Activated CD8-positive, alpha-beta memory T cell treated with anti-CD3 and anti-CD28 coated beads, Interleukin-2, amount 50 U/mL, for 24 hours (primary cell): ENCODE measurements around the gene PIK3R2.
"Not testable (repeated sequence)": the region's sequence is repeated elsewhere in the genome, so short reads cannot be mapped to it uniquely, and the experiment has no call there.

Source experiments
- DNase-seq: peaks from one replicate; pipeline ENCODE4 v3.0.0-alpha.2; 2020; ENCODE audit errors: extremely low read depth

The PIK3R2 gene

DNA sequence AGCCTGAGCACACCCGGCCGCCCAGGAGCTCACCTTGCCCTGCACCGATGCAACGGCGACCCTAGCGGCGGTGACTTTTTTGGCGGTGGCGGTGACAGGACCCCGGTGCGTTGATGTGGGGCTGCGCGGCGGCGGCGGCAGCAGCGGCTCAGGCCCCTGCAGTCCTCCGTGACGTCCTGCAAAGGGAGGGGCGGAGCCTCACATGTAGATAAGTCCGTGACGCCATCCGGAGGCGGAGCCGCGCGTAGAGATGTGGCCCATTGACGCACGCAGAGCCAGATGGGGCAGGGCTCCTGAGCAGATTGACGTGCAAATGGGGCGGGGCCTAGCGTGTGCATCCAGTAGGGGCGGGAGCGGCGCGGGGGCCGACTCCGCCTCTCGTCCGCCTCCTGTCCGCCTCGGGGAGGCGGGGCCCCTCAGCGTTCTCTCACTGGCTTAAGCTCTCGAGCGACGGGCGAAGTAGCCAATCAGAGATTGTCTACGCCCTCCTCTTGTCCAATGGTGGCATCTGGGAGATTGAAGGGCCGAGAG lies 51.0 kb downstream of the PIK3R2 start, which contains the start of gene RAB3A:
TSS of gene RAB3A (minus strand) at position 180 of the 531 bp plus-strand sequence. CDS start 1,302 bp downstream, outside the sequence.
- peak; percentile 100 for DNase-seq

DNA sequence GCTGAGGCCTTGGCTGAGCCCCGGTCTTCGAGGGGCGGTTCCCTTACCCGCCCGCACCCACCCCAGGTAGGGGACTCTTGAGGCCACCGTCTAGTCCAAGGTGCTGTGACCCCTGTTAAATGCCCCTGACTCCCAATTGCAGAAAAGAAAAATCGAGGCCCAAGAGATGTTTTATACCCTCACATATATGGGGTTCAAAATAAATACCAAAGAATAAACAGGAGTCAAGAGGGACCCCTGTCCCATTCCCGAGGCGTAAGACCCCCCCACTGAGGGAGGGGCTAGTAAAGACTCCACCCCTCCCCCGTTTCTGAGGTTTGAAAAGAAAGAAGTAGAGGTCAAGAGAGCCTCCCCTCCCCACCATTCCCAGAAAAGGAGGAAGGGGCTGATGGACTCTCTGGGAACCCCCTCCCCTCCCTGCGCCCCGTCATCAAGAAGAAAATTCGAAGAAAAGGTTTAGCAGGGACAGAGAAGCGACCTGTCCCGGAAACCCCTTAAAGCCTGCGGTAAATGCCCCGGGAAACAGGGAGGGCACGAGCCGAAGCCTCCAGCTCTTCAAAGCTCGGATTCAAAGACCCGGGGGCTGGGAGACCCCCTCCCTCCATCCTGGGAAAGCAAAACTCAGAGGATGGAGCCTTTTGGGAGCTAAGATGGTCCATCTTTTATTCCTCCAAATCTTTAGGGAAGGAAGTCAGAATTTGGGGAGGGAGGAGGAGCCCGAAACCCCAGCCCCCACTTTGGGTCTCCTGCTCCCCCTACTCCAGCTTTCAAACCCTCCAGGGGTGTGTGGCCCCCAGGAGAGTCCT lies 51.6 kb downstream of the PIK3R2 start:
- no peak for DNase-seq

DNA sequence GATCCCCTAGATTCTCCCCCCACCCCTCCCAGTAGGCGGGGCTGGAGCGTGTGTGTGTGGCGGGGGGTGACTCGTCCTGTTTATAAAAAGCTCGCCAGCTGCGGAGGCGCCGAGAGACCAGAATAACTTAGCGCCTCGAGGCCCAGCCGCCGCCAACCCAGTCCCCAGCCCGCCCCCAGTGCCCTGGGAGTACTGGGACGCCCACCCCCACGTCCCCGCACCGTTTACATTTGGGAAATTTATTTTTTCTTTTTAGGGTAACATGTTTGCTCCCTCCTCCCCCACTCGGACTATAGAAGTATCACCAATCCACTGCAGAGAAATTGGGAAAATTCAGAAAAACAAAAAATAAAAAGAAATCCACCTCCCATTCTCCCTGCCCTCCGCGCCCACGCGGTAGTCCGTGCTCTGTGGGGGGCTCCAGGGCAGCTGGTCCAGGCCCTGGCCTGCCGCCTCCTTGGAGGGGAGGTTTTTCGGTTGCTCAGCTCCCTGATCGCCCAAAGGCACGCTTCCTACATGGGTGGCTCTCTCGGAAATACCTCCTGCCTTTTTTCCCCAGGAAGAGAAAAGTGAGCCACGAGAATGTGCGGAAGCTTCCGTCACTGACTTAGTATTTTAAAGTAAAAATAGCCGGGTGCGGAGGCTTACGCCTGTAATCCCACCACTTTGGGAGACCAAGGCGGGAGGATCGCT lies 52.4 kb downstream of the PIK3R2 start:
- DNase-seq, result no peak

DNA sequence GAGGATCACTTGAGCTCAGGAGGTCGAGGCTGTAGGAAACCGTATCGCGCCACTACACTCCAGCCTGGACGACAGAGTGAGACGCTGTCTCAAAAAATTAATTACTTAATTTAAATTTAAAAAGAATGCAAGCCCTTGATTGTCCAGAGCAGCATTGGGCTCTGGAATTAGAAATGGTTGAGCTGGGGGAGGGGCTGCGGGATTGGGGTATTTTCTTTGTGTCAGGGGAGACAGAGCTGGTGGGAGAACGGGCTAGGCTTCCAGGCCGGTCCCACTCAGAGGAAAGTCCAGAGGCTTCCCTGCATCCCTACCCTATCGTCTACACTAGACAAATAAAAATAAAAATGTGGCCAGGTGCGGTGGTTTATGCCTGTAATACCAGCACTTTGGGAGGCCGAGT lies 53.1 kb downstream of the PIK3R2 start:
- DNase-seq, result no peak

DNA sequence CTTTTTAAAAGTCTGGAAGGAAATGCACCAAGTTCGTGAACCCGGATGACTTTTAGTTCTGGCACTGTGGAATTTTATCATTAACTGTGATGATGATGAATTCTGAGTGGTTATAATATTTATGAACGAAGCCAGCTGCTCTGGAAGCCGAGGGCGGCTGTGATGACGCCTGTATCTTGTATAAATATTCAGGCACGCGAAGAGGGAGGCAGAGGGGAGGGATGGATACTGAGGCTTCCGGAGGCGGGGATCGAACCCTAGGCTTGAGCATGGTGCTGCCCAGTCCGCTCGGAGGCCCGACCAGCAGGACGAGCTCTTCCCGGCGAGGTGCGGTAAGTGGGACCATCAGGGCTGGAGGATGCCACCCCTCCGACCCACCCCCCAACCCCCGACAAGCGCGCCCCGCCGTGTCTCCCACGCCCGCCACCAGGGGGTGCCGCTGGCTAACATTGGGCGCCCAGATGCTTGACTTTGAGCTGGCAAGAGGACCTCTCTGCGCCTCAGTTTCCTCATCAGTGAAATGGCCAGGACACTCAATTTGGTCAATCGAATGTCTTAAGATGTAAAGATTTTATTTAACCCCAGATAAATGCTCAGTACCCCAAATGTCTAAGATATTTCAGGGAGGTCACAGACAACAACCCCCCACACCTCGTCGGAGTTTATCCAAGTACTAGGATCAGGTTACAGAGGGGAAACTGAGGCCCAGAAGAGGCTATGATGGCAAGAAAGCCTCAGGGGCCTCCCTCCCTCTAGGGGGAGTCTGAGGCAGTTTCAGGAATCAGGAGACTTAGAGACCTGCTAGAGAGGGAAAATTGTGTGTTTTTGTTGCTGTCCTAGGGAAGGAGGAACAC lies 55.4 kb downstream of the PIK3R2 start:
- no peak for DNase-seq

DNA sequence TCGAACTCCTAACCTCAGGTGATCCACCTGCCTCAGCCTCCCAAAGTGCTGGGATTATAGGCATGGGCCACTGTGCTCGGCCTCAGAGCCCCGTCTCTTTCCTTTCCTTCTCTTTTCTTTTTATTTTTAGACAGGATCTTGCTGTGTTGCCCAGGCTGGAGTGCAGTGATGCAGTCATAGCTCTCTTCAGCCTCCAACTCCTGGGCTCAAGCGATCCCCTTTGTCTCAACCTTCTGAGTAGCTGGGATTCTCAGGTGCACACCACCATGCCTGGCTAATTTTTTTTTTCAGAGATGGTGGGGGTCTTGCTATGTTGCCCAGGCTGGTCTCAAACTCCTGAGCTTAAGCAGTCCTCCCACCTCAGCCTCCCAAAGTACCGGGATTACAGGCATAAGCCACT lies 56.9 kb downstream of the PIK3R2 start:
- DNase-seq, result not testable (repeated sequence)

DNA sequence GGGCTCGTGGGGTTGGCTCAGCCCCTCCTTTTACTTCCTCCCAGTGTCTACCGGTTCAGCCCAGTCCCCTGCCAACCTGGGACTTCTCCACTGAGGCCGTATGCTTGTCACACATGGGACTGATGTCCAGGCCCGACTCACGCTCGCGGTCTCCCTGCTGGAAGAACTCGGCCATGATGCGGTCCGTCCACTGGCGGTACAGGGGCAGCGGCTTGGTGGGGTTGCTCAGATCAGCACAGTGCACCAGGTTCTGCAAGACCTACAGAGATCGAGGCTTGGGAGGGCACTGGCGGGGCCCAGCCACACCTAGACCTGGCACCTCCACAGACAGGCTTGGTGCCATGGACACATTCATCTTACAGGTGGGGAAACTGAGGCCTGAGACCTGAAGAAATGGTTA lies 58.7 kb downstream of the PIK3R2 start:
- no peak for DNase-seq

DNA sequence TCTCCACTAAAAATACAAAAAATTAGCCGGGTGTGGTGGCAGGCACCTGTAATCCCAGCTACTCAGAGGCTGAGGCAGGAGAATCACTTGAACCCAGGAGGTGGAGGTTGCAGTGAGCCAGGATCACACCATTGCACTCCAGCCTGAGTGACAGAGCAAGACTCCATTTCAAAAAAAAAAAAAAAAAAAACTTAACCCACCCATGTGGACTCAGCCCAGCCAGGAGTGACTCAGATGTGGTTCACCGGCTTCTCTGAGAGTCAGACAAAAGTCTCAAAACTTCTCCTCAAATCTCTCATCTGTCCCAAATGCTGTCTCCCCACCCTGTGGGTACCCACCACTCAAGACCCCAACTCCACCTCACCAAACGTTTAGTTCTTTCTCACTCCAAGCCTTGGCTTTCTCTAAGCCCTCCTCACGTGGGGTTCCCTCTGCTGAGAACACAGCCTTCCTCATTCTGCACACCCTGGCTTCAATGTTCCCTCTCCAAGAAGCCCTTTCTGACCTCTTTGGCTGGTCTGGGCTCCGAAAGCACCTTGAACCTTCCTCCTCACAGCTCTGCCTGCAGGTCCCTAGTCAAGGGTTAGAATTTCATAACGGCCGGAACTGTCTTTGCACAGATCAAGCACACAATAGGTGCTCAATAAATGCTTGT lies 61.9 kb downstream of the PIK3R2 start:
- no peak for DNase-seq

DNA sequence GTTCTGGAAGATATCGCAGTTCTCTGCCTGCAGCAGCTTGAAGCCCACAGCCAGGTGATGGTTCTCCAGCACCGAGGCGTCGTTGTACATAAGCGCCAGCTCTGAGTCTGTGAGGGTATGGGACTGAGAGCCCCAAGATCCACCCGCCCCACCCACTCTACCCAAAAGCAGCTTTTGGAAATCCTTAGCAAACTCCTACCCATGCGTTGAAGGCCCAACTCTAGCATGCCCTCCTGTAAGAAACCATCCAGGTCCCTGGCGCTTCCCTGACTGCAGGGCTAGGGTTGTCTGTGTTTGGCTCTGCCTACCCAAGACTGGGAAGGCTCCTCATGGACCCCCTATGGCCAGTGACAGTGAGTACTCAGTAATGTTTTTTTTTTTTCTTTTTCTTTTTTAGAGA lies 63.8 kb downstream of the PIK3R2 start:
- no peak for DNase-seq

DNA sequence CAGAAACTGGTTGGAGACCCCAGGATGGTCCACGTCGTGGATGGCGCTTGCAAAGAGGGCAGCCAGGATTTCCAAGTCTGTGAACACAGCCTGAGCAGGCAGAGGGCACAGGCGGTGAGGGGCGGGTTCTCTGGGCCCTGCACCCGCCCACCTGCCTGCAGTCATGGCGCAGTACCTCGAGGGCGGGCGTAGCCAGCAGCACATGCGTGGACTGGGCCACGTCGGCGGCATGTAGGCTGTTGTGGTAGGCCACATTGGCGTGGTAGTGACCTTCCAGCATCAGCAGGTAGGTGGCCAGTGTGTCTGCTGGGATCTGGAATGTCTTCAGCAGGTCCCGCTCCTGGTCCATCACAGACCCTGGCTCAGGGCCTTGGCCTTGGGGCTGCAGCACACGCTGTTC lies 65.2 kb downstream of the PIK3R2 start:
- DNase-seq, result no peak

DNA sequence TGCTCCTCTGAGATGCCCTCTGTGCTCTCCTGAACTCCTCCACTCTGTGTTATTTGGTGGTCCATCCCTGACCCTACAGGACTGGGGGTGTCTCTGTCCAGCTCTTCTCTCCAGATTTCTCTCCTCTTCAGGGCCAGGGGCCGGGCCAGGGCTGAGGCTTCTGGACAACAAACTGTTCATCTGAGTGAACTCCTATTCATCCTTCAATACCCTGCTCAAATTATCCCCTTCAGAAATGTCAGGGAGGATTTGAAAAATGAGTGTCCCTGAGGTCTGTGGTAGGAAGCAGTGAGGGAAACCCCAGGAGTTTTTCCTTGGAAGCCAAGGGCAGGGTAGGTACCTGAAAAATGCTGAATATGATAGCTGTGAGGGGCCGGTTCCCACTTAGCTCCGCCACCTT lies 65.6 kb downstream of the PIK3R2 start:
- DNase-seq, result no peak
